NCI-H446 (cell line): Measurements from ENCODE around the gene GPATCH2L.

Experiments used
- DNase-seq, 2 experiments: peaks; one replicate each; lab custom pipeline; 2025; lab: John Stamatoyannopoulos, UW

Gene GPATCH2L

GRCh38 chr14:76201162-76201561, 49.4 kb downstream of the GPATCH2L start:
- DNase-seq: no peak

GRCh38 chr14:76203086-76204001, 51.6 kb downstream of the GPATCH2L start:
- DNase-seq: no peak

- DNase-seq: no peak
Observed at GRCh38 chr14:76204461-76205230, 52.9 kb downstream of the GPATCH2L start.

DNA sequence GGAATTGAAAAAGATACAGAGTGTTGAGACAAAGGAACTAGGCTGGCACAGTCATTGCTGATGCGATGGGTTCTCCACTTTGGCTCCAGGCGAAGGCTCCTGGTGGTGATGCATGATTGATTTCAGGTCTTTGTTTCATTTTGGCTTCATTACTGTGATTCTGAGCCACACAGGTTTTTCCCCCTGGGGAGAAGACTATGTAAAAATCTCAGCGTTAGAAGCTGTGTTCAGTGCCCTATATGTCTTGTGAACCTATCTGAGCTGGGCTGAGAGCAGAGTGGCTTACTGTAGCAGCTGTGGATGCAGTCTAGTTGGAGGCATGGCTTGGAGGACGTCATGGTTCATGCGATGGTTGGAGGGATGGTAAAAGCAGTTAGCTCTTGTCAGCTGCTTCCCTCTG, 54.0 kb downstream of the GPATCH2L start:
- DNase-seq: no peak

DNA sequence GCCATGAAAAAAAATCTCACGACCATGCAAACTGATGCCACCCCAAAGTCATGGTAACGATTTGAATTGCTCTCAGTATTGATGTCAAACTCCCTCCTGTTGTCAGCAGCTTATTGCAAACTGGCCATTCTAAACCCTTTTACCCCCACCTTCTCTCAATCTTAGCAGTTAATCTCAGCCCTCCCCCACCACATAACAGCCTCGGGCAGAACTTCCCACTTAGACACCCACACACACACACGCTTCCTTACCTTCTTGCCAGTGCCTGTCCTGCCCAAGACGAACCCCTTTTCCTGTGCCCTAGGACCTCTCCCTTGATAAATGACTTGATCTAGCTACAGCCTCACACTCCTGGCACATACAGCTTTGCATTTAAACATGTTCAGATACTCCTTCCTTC, 56.6 kb downstream of the GPATCH2L start:
- no peak for DNase-seq

GRCh38 chr14:76212242-76212641, 60.5 kb downstream of the GPATCH2L start:
- DNase-seq: no peak

DNA sequence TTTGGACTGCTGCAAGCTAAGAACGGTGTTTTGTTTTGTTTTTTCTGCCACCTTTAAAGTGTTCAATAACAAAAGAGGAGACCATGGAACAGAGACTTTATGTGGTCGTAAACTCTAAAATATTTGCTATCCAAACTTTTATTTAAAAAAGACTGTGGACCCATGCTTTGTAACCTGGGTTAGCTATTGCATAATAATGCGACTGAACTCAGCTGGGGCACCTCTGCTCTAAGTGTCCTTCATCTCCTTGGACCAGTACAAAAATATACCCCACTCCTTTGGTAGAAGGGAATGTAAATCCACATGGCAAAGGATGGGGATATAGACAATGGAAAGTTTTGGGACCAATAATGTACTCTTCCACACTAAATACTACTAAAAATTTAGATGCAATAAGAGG, 65.5 kb downstream of the GPATCH2L start:
- DNase-seq: no peak

DNA sequence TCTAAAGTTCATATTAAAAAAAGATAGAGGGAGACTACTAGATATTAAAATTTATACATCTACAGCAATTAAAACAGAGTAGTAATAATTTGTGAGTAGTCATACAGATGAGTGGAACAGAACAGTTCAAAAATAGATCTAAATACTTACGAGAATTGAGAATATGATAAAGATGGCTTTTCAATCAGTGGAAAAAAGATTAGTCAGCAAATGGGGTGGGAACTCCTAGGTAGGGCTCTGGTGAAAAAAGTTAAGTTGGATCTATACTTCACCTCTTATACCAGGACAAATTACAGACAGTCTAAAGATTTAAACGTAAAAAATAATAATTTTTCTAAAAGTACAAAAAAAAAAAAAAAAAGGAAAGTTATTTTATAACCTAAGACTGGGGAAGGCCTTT, 66.9 kb downstream of the GPATCH2L start:
- DNase-seq: no peak

DNA sequence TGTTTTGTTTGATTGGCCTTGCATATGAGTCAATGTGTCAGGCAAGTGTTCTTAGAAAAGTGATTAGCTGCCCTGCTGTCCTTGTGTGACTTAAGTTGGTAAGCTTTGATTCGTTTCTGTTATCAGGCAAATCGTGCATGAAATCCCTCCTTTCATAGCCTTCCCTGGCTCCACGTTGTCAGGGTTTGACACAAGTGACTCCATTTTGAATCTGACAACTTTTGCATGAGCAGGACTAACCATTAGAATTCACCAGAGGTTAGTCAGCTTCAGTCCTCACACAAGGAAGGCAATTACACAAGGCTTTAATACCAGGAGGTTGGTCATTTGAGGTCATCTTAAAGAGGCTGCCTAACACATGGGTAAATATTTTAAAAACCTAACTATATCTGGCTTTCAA, 68.2 kb downstream of the GPATCH2L start:
- no peak for DNase-seq

DNA sequence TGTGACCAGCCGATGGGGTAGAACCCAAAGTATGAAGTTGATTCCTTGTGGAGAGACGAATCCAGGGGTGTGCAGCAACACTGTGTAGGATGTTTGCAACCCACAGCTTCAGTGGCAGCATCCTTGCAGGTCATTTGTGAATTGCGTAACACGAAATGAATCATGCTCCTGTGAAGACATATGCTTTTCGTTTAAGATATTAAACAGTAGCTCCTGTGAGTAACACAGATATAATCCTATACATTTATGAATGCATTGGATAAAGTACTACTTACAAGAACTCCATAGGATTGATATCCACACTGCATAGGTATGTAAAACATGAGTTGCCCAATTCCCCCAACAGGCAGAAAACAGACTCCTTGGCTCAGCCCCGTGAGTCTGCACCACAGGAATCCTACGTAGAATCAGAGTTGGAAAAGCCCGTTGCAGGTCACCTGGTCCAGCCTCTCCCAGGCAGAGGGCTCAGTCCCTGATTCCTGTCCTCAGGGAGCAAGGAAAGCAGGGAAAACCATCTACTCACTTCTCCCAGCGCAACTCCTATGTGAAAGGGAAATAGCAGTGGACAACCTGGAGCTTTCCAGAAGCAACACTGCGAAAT, 75.8 kb downstream of the GPATCH2L start:
- no peak for DNase-seq

GRCh38 chr14:76228138-76228537, 76.4 kb downstream of the GPATCH2L start:
- DNase-seq: no peak

- no peak for DNase-seq
Observed at GRCh38 chr14:76232800-76233199, 81.1 kb downstream of the GPATCH2L start.

GRCh38 chr14:76235628-76236027, 83.9 kb downstream of the GPATCH2L start:
- no peak for DNase-seq

DNA sequence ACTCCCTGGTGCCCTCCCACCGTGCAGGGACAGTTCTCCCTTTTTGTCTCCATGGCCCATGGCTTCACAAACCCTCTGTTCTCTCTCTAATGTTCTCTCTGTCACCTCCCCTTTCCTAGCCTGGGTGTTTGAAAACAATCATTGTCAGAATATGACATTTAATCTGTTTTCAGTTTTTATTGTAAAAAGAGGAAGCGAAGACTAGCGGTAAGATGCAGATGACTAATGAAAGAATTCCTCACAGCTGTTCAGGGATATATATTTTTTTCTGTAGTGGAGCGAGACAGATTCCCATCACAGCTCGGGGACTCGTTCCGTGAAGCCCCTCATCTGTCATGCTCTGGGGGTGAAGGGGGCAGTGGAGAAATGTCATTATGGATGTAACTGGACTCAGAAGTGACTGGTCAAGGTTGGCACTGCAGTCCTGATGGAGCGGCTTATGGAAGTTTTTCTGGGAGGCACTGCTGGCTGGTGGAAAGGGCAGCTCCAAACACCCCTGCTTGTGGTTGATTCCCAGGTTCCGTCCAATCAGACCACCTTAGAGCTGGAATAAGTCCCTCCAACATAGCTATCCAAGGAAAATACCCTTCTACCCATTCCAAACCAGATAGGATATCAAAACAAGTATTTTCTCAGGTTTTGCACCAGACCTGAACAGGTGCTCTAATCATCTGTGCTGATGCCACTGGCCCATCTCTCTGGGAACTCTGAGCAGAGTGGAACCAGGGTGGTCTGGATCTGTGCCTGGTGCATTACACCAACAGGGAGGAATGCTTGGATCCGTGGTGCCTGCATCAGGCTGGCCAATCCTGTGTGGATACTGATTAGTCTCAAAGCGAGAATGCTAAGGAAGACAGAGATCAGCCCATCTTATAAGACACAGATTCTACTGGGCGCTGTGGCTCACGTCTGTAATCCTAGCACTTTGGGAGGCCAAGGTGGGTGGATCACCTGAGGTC, 84.7 kb downstream of the GPATCH2L start:
- DNase-seq: no peak

- no peak for DNase-seq
Observed at GRCh38 chr14:76237349-76237990, 85.7 kb downstream of the GPATCH2L start.

DNA sequence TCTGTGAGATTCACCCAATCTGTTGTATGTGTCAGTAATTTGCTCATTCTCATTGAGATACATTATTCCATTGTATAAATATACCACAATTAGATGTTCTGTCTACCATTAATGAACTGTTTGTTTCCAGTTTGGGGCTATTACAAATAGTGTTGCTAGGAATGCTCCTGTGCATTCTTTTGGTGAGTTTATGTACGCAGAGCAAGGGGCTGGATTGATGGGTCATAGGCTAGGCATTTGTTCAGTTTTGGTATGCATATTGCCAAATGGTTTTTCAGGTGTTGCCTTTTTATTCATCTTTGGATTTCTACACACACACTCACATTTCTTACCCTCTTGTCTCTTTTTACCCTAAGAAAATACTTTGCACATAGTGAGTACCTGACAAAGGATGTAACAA, 93.4 kb downstream of the GPATCH2L start:
- no peak for DNase-seq

DNA sequence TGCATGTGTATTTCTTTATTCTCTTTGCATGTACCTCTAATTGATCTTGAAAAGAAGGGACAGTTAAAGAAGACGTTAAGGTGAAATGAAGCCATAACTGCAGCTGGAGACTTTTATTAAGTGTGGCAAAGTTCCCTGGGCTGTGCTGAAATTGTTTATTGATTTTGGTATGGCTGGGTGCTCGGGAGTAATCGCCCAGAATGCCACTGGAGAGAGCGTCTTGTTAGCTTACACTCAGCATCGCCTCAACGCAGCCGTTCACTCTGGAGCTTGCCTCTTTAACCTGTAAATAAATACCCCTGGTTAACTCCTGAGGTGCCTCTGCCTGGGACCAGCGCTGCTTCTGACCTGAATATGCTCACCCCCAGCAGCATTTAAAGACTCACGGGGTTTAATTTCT, 98.6 kb downstream of the GPATCH2L start:
- DNase-seq: no peak

GRCh38 chr14:76252471-76252870, 100.7 kb downstream of the GPATCH2L start:
- DNase-seq: no peak

DNA sequence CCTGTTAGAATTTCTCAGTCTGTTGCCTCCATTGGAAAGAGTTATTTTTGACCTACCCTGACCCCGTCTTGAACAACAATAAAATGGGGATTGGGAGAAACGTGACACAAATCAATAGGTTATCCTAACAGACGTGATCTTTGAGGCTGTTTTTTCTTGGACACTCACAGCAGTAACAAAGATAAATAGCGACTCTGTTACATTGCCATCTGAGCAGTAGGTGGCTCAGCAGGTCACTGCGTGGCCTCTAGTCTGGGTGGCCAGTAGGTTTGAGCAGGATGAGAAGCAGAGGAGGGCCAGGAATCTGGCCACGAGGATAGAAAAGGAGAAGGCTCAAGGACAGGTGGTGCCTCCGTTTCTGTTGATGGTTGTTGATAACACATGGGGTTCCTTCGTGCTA, 101.4 kb downstream of the GPATCH2L start:
- DNase-seq: no peak

DNA sequence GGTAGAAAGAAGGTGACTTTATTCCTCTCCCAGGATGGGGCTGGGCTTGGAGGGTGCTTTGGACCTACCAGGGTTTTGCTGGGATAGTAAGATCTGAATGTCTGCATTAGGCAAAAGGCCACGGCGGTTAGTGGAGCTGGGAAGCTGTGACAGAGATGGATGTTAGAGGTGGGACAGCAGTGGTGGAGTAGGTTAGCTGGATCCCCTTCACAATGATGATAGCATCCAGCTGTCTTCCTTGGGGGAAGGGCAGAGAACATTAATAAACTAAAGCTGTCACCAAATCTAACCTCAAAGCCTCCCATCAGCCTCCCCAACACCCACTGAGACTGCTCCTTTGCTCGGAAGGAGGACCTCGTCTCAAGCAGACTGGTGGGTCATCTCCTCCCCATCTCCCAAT, 104.8 kb downstream of the GPATCH2L start:
- no peak for DNase-seq
